COLO668 (cell line): ENCODE measurements around the gene MPP2.
"Not testable (repeated sequence)": the region's sequence is repeated elsewhere in the genome, so short reads cannot be mapped to it uniquely, and the experiment has no call there.

Experiments
- DNase-seq: peaks from one replicate; lab custom pipeline; 2025; ENCODE audit not compliant: unreplicated experiment; lab: John Stamatoyannopoulos, UW

The MPP2 gene

DNA sequence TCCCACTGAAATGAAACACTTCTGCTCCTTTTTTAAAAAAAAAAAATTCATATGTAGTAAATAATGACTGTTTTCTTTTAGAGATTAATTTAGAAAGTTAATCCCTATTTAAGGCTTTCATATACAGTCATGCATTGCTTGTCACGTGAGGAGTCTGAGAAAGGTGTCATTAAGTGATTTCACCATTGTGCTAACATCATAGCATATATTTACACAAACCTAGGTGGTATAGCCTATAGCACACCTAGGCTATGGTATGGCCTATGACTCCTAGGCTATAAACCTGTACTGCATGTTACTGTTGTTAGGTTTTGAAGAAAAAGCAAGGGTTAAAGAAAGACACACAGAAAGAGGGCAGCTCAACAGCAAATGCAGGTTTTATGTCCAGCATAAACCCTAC is 21.3 kb upstream of the MPP2 start:
- no peak for DNase-seq

DNA sequence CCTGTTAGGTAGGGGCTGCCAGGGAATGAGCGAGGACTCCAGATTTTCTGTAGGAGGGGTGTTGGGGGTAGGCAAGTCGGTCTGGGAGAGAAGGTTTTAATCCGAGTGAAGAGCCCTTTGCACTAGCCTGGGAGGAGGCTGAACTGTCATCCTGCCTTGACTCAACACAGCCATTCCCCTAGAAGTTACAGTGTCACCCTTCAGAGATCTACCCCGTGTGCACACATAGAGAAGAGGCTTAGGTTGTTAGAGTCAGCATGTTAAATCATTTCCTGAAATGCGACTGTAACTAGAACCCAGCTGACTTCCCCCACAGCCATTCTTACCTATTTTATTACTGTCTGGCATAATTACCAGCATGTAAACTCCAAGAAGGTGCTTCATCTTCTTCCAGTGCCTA is 20.6 kb upstream of the MPP2 start:
- DNase-seq, result not testable (repeated sequence)

DNA sequence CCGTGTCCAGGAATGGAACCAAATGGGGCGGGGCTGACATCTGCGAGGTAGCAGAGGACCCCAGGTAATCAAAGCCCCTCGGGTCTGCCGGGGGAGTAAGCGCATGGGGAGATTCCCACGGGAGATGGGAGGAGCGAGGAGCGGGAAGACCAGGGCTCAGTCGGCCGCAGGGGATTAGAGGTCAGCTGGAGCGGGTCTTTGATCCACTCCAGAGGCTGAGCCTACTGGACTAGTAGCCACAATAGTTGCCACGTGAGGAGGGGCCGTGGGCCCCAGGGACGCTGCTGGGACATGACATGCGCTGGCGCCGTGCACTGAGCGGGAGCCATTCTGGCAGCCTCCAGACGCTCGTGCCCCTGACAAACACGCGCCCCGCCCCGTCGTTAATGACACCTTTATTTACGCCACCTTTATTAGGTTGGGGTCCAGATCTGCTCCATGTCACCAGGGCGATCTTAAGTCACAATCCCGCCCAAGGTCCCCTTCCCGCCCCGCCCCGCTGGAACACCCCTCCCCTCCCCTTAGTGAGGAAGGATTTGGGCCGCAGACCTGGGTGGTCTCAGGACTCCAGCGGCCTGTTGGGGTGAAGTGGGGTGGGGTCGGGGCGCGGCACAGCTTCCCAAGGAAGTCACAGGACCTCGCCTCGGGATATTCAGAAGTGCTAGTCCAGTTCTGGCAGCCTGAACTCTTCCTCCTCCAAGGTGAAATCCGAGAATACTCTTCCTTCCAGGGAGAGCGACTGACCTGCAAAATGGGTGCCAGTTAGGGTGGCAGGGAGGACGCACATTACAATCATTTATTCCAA is 19.9 kb upstream of the MPP2 start:
- no peak for DNase-seq

DNA sequence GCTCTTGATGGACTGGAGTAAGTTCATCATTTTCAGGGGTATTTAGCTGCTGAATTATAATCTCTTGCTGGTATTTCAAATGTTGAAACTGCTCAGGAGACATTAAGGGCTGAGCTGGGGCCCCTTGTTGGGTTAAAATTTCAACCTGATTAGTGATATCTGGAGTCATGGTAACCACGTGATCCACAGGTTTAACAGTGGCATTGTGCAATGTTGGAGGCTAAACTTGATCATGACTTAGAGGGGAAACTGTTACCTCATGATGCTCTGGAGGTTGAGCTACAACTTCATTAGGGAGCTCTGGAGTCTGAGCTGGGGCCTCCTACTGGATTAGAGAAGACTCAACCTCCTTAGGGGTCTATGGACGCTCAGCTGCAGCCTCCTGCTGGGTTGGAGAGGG is 17.2 kb upstream of the MPP2 start:
- DNase-seq, result no peak

DNA sequence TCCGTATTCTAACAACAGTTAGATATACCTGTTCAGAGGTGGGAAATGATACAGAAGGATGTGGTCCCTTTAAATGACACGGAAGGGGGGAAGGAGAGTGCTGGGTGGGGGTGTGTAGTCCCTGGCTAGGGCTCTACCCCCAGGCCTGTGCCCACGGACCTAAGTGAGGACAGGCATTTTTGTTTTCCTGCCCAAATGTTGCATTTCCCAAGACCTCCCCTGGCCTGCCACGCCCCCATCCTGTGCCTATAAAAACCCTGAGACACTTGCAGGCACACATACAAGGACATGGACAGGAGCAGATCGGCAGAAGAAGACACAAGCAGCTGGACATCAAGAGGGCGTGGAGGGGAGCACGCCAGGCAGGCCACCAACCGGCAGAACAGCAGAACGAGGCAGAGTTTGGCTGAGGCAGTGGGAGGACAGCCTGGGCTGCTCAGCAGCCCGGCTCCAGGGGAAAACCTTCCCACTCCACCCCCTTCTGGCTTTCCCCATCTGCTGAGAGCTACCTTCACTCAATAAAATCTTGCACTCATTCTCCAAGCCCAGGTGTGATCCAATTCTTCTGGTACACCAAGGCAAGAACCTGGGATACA is 13.3 kb upstream of the MPP2 start:
- DNase-seq, result no peak

DNA sequence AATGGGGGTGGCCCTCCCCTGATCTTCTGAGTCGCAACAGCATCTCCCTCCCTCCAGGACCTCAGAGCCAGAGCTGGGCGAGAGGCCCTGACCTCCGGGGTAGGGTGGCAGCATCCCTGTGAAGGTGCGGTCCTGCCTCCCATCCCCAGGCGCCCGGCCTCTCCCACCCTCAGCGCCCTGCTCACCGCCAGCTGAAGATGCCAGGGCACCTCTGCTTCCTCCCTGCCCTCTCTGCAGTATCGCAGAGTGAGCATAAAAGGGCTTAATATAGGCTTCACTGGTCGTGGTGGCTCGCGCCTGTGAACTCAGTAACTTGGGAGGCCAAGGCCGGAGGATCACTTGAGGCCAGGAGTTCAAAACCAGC is 10.7 kb upstream of the MPP2 start:
- no peak for DNase-seq

DNA sequence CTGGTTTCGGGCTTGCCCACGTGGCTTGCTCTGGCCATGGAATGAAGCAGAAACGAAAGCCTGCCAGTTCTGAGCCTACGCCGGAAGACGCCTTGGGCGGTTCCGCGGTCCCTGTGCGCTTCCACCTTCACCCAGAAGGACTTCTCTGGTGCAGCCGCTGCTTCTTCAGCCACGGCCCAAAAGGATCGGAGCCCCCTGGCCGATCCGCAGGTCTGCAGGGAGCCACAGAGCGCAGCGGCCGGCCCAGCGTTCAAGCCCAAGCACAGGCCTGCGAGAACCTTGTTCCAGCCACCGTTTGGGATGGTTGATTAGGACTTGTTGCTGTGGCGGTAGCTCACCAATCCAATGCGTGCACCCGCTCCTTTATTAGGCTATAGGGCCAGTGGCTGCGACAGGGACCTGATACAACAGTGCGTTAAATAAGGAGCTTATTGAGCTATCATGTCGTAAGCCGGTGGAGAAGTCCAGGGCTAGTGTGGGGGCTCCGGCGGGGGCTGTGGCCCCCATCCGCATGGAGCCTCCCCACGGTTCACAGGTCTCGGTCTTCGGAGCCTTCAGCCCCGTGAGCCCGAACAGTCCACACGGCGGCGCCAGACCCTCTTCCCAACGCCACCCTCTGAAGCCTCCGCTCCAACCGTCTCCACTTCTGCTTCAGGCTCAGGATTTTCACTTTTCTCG is 10.2 kb upstream of the MPP2 start:
- DNase-seq, result peak; percentile 2

DNA sequence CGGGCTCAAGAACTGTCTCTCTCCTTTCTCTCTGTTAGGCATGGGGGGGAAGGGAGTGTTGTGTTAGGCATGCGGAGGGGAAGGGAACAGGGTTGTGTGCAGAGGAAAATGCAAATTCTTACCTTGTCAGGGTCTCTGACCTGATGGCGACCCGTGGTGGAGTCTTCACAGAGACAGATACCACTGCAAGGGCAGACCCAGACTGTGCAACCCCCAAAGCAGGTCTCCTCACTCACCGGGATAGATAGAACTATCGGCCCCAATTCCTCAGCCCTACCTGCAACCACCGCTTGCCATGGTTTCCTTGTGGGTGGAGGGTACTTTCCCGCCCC is 9.6 kb upstream of the MPP2 start:
- no peak for DNase-seq

DNA sequence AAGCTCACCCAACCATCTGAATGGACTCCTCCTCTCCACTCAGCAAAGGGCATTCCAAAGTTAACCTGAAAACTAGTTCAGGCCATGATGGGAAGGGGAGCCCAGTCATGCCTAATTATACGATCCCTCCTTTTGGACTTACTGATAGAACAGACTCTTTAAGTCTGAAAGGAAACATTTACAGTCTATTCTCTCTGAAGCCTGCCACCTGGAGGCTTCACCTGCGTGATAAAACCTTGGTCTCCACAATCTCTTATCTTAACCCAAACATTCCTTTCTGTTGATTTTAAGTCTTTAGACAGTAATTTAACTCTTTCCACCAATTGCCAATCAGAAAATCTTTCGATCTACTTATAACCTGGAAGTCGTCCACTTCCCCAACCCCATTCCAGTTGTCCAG is 9.0 kb upstream of the MPP2 start:
- DNase-seq, result no peak

DNA sequence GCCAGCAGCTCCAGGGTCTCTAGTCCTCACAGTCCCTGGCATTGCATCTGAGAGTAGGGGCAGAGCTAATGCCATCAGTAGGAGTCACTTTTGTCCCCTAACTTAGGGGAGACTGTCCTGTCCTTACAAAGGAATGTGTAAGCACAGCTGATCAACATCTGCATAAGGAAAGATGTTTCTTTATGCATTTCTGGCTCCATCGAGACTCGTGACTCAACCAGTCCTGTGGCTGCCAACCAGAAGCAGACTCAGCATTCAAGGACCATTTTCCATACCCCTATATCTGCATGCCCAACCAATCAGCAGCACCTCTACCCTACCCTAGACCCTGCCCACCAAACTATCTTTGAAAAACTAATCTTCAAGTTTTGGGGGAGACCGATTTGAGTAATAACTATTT is 8.2 kb upstream of the MPP2 start:
- no peak for DNase-seq

DNA sequence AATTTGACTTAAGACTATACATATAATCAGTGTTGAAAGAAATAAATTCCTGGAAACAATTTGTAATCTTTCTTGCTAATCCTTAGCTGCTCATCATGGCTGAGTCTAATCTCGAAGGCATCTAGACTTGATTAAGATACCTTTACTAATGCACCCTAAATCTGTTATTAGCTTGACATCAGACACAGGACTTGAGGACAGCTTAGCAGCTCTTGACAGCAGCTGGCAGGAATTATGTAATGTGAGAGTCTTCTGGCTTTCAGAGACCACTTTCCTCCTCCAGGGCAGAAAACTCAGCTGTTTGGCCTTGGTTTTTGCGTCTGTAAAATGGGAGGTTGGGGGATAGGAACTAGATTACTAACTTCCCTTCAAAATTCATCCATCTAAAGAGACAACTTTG is 7.1 kb upstream of the MPP2 start:
- no peak for DNase-seq

DNA sequence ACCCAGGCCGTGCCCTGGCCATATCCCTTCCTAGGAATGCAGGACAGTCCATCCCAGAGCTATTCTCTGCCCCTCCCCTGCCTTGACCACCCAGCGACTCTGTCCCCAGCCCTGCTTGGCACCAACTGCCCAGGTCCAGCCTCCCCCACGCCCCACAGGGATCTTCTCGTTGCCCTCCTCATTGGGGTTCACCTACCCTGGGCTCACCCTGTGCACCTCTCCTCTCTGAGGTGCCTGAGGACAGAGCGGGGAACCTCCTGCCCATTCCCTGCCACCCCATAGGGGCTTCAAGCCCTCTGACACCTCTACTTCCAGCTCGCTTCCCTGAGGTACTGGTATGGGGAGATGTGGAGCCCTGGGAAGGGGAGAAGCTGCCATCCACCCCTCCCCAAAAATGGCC is 6.2 kb upstream of the MPP2 start:
- no peak for DNase-seq

DNA sequence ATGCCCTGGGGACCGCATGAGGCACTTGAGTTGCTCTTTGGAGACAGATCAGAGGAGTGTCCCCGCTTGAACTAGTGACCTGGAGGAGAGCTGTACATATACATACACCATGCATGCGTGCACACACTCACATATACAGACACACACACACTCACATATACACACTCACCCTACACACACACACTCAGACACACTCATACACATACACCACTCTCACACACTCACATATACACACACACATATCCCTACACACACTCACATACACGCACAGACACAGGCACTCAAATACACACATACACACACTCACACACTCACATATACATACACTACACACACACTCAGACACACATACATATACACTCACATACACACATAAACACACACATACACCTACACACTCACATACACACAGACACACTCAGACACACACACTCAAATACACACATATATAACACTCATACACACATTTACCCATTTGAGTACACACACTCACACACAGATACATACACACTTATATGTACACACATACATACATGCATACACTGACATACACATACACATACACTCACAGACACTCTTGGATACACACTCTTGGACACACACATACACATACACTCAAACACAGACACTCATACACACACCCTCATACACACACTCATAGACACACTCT is 5.4 kb upstream of the MPP2 start:
- no peak for DNase-seq

DNA sequence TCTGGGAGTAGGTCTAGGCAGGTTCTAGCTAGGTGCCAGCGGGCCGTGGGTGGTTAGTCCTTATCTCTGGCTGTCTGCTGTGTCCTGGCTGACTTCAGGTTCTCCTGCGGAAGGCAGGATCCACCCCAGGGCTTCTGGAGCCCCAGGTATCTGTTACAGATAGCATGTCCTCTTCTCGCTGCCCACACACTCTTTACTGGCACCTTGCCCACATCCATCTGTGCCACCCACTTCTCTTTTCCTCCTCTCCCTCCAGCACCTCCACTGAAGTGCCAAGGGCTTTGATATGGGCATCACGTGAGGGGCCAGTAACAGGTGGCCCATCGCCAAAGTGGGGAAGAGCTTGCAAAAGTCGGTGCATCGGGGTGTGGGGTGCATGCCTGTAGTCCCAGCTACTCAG is 4.6 kb upstream of the MPP2 start:
- DNase-seq, result no peak

DNA sequence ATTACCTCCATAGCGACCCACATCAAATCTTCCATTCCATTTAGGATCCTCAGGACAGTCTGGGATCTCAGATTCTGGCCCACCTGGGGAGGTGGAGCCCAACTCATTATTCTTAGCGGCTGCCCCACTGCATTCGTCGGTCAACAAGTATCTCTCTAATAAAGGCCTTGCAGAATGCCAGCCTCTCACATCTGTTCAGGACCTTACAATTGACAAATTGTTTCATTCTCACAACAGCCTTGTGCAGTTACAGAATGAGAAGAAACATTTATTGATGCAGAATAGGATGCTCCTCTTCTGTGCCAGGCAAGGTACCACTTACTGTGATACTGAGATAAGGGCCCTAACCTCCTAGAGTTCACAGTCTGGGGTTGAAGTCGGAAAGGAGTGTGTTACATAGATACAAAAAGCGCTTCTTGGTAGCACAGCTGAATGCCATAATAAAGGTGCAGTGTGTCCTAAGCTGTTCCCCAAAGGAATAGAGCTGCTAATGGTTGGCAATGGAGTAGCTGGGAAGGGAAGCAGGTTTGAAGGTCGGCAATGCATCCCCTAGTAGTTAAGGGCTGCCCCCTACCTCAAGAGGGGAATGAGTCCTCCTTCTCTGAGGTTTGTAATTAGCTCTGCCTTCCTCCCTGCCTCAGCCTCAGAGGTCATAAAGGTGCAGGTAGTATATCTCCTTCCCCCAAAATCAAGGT is 2.3 kb upstream of the MPP2 start:
- DNase-seq, result no peak

DNA sequence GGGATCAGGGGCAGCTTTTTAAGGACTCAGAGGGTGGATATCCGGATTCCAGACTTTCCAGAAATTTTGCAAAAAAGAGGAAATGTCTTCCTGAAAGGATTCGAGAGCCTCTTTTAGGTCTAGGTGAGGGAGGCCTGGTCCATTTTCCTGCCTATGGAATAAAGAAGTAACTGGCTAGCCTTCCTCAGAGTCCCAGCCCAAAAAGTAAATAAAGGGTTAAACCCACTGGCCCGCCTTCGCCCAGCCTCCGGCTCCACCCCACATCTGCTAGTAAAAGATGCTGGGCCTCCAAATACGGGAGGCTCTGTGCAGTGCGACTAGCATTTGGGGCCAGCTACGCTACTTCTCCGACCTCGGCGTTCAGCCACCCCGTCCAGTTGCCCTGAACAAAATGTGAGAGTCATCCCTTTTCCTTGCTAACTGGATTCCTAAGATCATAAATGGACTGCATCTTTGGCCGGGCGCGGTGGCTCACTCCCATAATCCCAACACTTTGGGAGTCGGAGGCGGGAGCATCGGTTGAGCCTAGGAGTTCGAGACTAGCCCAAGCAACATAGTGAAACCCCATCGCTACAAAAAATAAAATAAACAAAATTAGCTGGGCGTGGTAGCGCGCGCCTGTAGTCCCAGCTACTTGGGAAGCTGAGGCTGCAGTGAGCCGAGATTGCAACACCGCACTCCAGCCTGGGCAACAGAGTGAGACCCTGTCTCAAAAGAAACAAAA is 824 bp upstream of the MPP2 start:
- no peak for DNase-seq

DNA sequence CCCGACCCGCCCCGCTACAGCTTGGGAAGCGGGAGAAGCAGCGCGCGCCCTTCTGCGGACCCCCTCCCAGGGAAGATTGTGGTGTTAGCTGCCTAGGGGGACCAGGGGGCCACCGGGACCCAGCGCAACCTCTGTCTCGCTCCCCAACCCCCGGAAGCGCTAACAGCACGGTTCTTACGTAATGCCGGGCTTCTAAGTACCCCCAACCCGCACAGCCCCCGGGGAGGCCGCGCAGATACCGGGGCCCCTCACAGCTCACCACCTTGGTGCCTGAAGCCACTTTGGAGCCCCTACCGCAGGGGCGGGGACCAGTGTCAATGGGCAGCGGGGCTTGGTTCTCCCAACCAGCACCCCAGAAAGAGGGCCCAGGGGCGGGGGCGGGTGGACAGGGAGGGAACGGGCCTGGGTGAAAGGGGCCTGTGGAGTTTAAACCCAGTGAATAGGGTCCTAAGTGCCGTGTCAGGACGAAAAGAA is 348 bp downstream of the MPP2 start:
- DNase-seq, result no peak

DNA sequence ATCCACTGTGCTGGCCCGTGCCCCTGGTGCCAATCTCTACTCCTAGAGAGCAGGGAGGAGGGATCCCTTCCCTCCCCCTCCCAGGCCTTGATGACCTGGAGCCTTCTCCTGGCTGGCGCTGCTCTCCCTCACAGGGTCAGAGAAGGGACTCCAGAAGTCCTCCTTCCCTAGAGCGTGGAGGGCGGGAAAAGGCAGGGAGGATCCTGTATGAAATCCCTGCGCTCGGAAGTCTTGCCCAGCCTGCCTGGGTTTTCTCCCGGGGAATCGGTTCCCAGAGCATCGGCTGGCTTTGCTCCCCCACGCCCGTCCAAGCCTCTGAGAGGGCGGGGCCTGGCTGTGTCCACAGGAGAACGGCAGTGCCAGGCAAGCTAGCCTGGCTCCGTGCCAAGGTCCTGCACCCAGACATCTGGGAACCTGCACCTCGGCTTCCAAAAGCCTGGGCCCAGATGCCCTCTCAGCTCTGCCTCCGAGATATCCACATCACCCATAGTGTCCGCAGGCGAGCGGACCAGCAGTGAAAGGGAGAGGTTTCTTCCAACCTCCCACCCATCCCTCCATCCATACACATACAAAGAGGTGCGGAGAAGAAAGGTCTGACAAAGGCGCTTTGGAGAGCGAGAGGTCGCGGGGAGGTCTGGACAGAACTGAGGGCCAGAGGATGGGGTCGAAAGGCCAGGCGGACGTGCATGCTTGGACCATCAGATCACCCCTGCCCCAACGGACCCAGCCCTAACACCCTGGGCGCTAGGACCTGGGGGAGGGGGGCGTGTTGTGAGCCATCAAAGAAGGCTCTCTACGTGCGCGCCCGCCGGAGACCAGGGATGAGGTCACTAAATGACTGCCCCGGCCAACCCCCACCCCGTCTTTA is 1.1 kb downstream of the MPP2 start:
- peak; percentile 8 for DNase-seq

DNA sequence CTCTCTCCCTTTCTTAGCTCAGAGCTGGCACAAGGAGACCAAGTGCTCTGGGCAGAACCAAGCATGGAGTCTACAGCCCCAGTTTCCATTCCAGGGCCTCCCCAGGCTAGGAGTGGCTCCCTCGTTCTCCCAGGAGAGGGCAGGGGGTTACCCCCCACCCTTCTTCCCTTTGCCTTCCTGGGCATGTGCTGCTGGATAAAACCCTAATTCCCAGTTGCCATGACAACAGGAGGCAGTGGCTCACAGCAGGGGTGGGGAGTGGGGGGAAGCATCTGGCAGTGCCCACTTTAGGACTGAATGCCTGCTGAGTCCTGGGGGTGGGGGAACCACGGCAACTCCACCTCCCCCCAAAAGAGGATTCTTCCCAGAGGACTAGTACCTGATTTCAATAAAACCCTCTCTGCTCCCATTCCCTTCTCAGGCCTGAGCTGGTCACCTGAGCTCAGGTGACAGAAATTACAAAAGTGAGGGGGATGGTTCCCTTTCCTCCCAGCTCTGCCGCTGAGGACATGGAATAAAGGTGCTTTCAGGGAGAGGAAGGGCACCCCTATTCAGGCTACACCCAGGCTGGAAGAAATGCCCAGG is 1.8 kb downstream of the MPP2 start:
- no peak for DNase-seq
